Measurements from ENCODE around the gene UQCC2.

UQCC2 gene

DNA sequence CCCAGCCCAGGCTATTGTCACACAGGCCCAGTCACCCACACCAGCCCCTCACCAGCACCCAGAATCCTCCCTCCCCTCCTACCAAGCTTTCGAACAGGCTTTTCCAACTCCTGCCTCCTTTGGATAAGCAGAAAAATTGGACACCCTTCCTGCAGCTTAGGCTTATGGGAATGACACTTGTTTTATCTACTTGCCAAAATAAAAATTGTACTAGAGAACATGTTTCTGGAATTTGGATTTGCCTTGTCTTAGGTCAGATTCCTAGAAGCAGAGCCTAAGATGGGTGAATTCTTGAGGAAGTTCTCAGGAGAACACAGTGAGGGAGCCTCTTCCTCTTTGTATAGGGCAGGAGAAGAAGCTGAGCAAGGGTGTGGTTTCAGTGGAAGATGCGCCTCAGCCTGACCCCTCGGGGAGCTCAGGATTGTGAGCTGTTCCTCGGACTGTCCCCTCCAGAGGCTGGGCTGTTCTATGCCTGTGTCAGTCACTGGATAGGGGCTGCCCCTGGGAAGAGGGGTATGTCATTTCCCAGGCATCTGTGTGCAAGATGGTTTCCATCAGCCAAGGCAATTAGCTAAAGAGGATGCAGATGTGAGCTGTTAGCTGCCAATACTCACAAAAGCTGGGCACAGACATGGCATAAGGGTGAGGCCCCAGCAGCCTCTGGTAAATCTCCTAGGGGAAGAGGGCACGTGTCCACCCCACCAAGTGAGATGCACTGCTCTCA, 56.5 kb downstream of the UQCC2 start:
- no peak for DNase-seq (ENCODE audit: low read depth in 2 of 2)

DNA sequence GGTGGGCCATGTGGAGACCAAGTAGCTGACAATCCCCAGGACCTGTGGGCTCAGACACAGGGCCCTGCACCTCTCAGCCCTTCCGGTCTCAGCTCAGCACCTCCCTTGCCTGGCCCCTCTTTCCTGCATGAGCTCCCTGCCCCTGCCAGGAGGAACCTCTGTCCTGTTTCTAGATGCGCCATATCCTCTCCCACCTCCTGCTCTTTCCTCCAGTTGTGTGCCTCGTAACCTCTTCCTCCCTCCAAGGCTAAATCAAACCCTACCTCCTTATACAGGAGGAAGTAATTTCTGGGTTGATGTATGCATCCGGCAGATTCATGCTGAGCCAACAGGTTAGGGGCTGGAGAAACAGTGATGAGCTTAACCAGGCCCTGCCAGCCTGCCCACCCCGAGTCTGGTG, 59.5 kb downstream of the UQCC2 start:
- no peak for DNase-seq (ENCODE audit: low read depth in 2 of 2)

DNA sequence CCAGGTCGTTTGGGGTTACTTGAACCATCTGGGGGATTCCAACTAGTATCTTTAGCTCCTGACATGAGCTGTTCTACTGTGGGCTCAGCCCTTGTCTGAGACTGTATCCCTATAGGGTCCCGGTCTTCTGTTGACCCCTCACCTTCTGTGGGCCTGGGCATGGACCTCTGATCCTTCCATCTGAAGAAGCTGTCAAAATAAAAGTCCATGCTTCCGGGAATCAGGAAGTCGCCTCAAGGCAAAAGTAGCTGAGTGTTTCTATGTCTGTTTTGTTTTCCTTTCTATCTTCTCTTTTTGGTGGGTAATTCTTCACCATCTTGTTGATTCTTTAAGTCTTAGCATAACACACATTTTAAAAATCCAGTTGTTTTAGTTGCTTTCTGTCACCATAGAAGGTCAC, 60.1 kb downstream of the UQCC2 start:
- no peak for DNase-seq (ENCODE audit: low read depth in 2 of 2)

Data from stimulated activated CD8-positive, alpha-beta memory T cell treated with anti-CD3 and anti-CD28 coated beads, Interleukin-2, amount 100 ng/mL, for 48 hours (primary cell).